Fibroblast of lung (primary cell): ENCODE results near the gene HM13.

Experiments
- EZH2 ChIP-seq: IDR thresholded peaks from 2 replicates; pipeline ENCODE4 v1.5.1; 2012; ENCODE audit warnings: low read length, control low read depth, mild to moderate bottlenecking; ENCODE audit errors: missing control alignments
- TF ChIP-seq, protein P1 (sequence below), 2 donors: IDR thresholded peaks in 1 of 2; conservative IDR thresholded peaks in 1 of 2; 1 replicate in 1 of 2; 2 replicates in 1 of 2; pipeline ENCODE4 v1.5.1; 2011 to 2012; ENCODE audit warnings: low read length in 2 of 2, control low read depth in 1 of 2, inconsistent platforms in 1 of 2, low read depth in 1 of 2, mild to moderate bottlenecking in 1 of 2

DNA sequence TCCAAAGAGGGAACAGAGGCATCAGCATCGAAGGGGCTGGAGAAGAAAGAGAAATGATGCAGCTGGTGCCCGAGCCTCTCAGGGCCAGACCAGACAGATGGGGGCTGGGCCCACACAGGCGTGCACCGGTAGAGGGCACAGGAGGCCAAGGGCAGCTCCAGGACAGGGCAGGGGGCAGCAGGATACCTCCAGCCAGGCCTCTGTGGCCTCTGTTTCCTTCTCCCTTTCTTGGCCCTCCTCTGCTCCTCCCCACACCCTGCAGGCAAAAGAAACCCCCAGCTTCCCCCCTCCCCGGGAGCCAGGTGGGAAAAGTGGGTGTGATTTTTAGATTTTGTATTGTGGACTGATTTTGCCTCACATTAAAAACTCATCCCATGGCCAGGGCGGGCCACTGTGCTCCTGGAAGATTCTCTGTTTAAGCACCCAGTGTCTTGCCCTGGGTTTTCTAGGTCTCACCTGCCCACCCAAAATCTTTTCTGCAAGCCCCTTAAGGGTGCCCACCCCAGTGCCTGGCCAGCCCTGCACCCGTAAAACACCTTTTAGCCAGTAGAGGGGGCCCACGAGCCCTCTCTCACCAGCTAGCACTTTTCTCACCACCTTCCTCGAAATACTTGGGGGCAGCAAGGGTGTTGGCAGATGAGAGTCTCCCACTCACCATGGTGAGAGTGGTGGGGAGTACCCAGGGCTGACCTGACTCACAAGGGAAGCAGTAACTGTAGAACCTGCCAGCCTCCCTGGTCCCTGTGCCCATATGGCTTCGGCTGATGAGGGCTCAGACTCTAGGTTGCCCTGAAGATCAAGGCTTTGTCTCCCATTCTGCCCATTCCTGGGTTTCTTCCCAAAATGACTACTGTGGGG lies 55.1 kb downstream of the HM13 start:
- TF ChIP-seq, protein P1, sequence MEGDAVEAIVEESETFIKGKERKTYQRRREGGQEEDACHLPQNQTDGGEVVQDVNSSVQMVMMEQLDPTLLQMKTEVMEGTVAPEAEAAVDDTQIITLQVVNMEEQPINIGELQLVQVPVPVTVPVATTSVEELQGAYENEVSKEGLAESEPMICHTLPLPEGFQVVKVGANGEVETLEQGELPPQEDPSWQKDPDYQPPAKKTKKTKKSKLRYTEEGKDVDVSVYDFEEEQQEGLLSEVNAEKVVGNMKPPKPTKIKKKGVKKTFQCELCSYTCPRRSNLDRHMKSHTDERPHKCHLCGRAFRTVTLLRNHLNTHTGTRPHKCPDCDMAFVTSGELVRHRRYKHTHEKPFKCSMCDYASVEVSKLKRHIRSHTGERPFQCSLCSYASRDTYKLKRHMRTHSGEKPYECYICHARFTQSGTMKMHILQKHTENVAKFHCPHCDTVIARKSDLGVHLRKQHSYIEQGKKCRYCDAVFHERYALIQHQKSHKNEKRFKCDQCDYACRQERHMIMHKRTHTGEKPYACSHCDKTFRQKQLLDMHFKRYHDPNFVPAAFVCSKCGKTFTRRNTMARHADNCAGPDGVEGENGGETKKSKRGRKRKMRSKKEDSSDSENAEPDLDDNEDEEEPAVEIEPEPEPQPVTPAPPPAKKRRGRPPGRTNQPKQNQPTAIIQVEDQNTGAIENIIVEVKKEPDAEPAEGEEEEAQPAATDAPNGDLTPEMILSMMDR (conservative IDR thresholded peaks at IDR 0.05 in 1 of 2, IDR thresholded peaks at IDR 0.05 in 1 of 2; ENCODE audit: low read depth in 1 of 2, low read length in 2 of 2) = peak; percentile 86 to 88
- no peak for TF ChIP-seq EZH2
